Measurements from ENCODE around the gene FCHSD2.
A peak's percentile ranks its signal among the peaks of the same experiment; 100 is the strongest.

The FCHSD2 gene

DNA sequence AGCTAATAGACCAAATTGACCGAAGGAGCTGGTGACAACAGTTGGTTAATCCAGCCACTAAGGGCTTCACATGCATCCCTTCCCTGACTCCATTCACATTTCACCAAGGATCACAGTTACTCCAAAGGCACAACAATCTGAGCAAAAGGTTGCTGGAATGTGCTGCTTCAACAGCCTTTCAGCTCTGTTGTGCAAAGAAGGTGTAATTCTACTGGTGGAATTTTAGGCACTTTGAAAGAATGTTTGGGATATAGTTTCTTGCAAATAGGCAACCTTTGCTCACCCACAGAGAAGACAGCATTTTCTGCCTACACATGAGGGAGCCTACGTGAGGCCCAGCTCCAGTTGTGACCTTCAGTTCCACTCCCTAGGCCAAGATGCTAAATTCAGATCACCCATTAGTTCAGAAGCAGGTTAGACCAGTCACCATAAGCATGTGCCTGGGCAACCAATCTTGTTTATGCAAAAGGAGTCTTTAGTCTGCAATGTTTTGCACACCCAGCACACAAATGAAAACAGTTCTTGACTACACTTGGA is 21.6 kb upstream of the FCHSD2 start:
- WGBS (ENCODE audit: extremely low coverage, insufficient coverage, low lambda C conversion rate): no CpG with 5 or more reads among the region's 2 CpGs
- Histone ChIP-seq H3K18ac (ENCODE audit: low read length) (no peak overlapping the region), H4K8ac (ENCODE audit: low read depth, low read length) (no peak overlapping the region), H3K36me3 (ENCODE audit: control insufficient read depth, insufficient read depth, low read length) (no peaks in the 10 kb centered on the region), H3K4me2 (ENCODE audit: low read length) (no peak overlapping the region), H2AK5ac (ENCODE audit: low read length) (no peak overlapping the region), H3K4me3 (ENCODE audit: low read length) (no peak overlapping the region), H4K5ac (ENCODE audit: low read length) (no peak overlapping the region), H3K4ac (ENCODE audit: low read depth, low read length) (no peak overlapping the region), H3K4me1 (ENCODE audit: control insufficient read depth, low read depth, low read length) (no peaks in the 10 kb centered on the region), H2BK120ac (ENCODE audit: low read depth, low read length) (no peak overlapping the region), H3K27ac (ENCODE audit: low read depth, low read length) (no peak overlapping the region), H2BK15ac (replicated peaks; ENCODE audit: low read depth) (no peak overlapping the region), H3K9ac (ENCODE audit: low read length) (no peak overlapping the region), H3K79me1 (ENCODE audit: low read length) (no peaks in the 10 kb centered on the region), H3K27me3 (ENCODE audit: insufficient read depth, low read length, poor library complexity) (no peaks in the 10 kb centered on the region), H2BK5ac (ENCODE audit: low read length) (no peak overlapping the region), H3K56ac (ENCODE audit: low read length) (no peak overlapping the region), H3K23ac (ENCODE audit: low read length) (no peak overlapping the region), H3K79me2 (ENCODE audit: control insufficient read depth, insufficient read depth, low read length) (no peaks in the 10 kb centered on the region)
- DNase-seq: no peak

- Histone ChIP-seq H3K56ac (ENCODE audit: low read length) (no peak overlapping the region), H4K5ac (ENCODE audit: low read length) (no peak overlapping the region)
- DNase-seq: no peak
Observed at GRCh38 chr11:73162196-73162740, 20.1 kb upstream of the FCHSD2 start.

GRCh38 chr11:73160005-73160760 is 18.1 kb upstream of the FCHSD2 start:
- no peak overlapping the region for H2BK15ac ChIP-seq (replicated peaks; ENCODE audit: low read depth)
- no peaks in the 10 kb centered on the region for H3K36me3 ChIP-seq (ENCODE audit: control insufficient read depth, insufficient read depth, low read length)
- no peaks in the 10 kb centered on the region for H3K79me1 ChIP-seq (ENCODE audit: low read length)
- no peak overlapping the region for H3K18ac ChIP-seq (ENCODE audit: low read length)
- H2BK120ac ChIP-seq (ENCODE audit: low read depth, low read length): no peak overlapping the region
- H3K9ac ChIP-seq (ENCODE audit: low read length): no peak overlapping the region
- H3K27ac ChIP-seq (ENCODE audit: low read depth, low read length): no peak overlapping the region
- no peak overlapping the region for H3K4me3 ChIP-seq (ENCODE audit: low read length)
- H3K4me2 ChIP-seq (ENCODE audit: low read length): no peak overlapping the region
- no peaks in the 10 kb centered on the region for H3K79me2 ChIP-seq (ENCODE audit: control insufficient read depth, insufficient read depth, low read length)
- H3K27me3 ChIP-seq (ENCODE audit: insufficient read depth, low read length, poor library complexity): no peaks in the 10 kb centered on the region
- no CpG with 5 or more reads among the region's 10 CpGs for WGBS (ENCODE audit: extremely low coverage, insufficient coverage, low lambda C conversion rate)
- H3K4ac ChIP-seq (ENCODE audit: low read depth, low read length): no peak overlapping the region
- no peak overlapping the region for H4K8ac ChIP-seq (ENCODE audit: low read depth, low read length)
- no peaks in the 10 kb centered on the region for H3K4me1 ChIP-seq (ENCODE audit: control insufficient read depth, low read depth, low read length)
- H3K23ac ChIP-seq (ENCODE audit: low read length): peak overlapping the region; percentile 20
- H3K56ac ChIP-seq (ENCODE audit: low read length): no peak overlapping the region
- no peak overlapping the region for H2AK5ac ChIP-seq (ENCODE audit: low read length)
- no peak for DNase-seq
- no peak overlapping the region for H4K5ac ChIP-seq (ENCODE audit: low read length)
- no peak overlapping the region for H2BK5ac ChIP-seq (ENCODE audit: low read length)

More at GRCh38 chr11:73162196-73162740, 20.1 kb upstream of the FCHSD2 start:
- Histone ChIP-seq H2AK5ac (ENCODE audit: low read length) (no peak overlapping the region), H3K4me3 (ENCODE audit: low read length) (no peak overlapping the region), H2BK15ac (replicated peaks; ENCODE audit: low read depth) (no peak overlapping the region), H3K4me2 (ENCODE audit: low read length) (no peak overlapping the region), H3K23ac (ENCODE audit: low read length) (no peak overlapping the region), H3K27ac (ENCODE audit: low read depth, low read length) (no peak overlapping the region), H4K8ac (ENCODE audit: low read depth, low read length) (no peak overlapping the region), H2BK5ac (ENCODE audit: low read length) (no peak overlapping the region), H3K18ac (ENCODE audit: low read length) (no peak overlapping the region), H2BK120ac (ENCODE audit: low read depth, low read length) (no peak overlapping the region), H3K79me1 (ENCODE audit: low read length) (no peaks in the 10 kb centered on the region), H3K27me3 (ENCODE audit: insufficient read depth, low read length, poor library complexity) (no peaks in the 10 kb centered on the region), H3K9ac (ENCODE audit: low read length) (no peak overlapping the region), H3K4ac (ENCODE audit: low read depth, low read length) (no peak overlapping the region), H3K79me2 (ENCODE audit: control insufficient read depth, insufficient read depth, low read length) (no peaks in the 10 kb centered on the region), H3K36me3 (ENCODE audit: control insufficient read depth, insufficient read depth, low read length) (no peaks in the 10 kb centered on the region), H3K4me1 (ENCODE audit: control insufficient read depth, low read depth, low read length) (no peaks in the 10 kb centered on the region)
- WGBS (ENCODE audit: extremely low coverage, insufficient coverage, low lambda C conversion rate): no CpG with 5 or more reads among the region's 10 CpGs

- no peak for DNase-seq
- no peak overlapping the region for H3K27ac ChIP-seq (ENCODE audit: low read depth, low read length)
Observed at GRCh38 chr11:73159297-73159696, 17.2 kb upstream of the FCHSD2 start.

GRCh38 chr11:73158356-73159051 is 16.4 kb upstream of the FCHSD2 start:
- Histone ChIP-seq H3K27me3 (ENCODE audit: insufficient read depth, low read length, poor library complexity) (no peaks in the 10 kb centered on the region), H3K79me2 (ENCODE audit: control insufficient read depth, insufficient read depth, low read length) (no peaks in the 10 kb centered on the region), H3K4ac (ENCODE audit: low read depth, low read length) (no peak overlapping the region), H3K4me1 (ENCODE audit: control insufficient read depth, low read depth, low read length) (no peaks in the 10 kb centered on the region), H2BK15ac (replicated peaks; ENCODE audit: low read depth) (no peak overlapping the region), H4K8ac (ENCODE audit: low read depth, low read length) (no peak overlapping the region), H3K27ac (ENCODE audit: low read depth, low read length) (no peak overlapping the region), H2BK120ac (ENCODE audit: low read depth, low read length) (no peak overlapping the region), H3K56ac (ENCODE audit: low read length) (no peak overlapping the region), H2BK5ac (ENCODE audit: low read length) (no peak overlapping the region), H3K23ac (ENCODE audit: low read length) (no peak overlapping the region), H4K5ac (ENCODE audit: low read length) (no peak overlapping the region), H3K79me1 (ENCODE audit: low read length) (no peaks in the 10 kb centered on the region), H3K18ac (ENCODE audit: low read length) (no peak overlapping the region), H3K36me3 (ENCODE audit: control insufficient read depth, insufficient read depth, low read length) (no peaks in the 10 kb centered on the region), H3K9ac (ENCODE audit: low read length) (no peak overlapping the region), H3K4me3 (ENCODE audit: low read length) (no peak overlapping the region), H3K4me2 (ENCODE audit: low read length) (no peak overlapping the region), H2AK5ac (ENCODE audit: low read length) (no peak overlapping the region)
- WGBS (ENCODE audit: extremely low coverage, insufficient coverage, low lambda C conversion rate): no CpG with 5 or more reads among the region's 8 CpGs
- DNase-seq: no peak

More at GRCh38 chr11:73159297-73159696, 17.2 kb upstream of the FCHSD2 start:
- Histone ChIP-seq H3K36me3 (ENCODE audit: control insufficient read depth, insufficient read depth, low read length) (no peaks in the 10 kb centered on the region), H4K8ac (ENCODE audit: low read depth, low read length) (no peak overlapping the region), H3K79me1 (ENCODE audit: low read length) (no peaks in the 10 kb centered on the region), H3K9ac (ENCODE audit: low read length) (no peak overlapping the region), H3K56ac (ENCODE audit: low read length) (no peak overlapping the region), H2BK5ac (ENCODE audit: low read length) (no peak overlapping the region), H3K4me1 (ENCODE audit: control insufficient read depth, low read depth, low read length) (no peaks in the 10 kb centered on the region), H3K4me3 (ENCODE audit: low read length) (no peak overlapping the region), H4K5ac (ENCODE audit: low read length) (no peak overlapping the region), H2AK5ac (ENCODE audit: low read length) (no peak overlapping the region), H3K27me3 (ENCODE audit: insufficient read depth, low read length, poor library complexity) (no peaks in the 10 kb centered on the region), H3K18ac (ENCODE audit: low read length) (no peak overlapping the region), H3K79me2 (ENCODE audit: control insufficient read depth, insufficient read depth, low read length) (no peaks in the 10 kb centered on the region), H3K4me2 (ENCODE audit: low read length) (no peak overlapping the region), H3K23ac (ENCODE audit: low read length) (no peak overlapping the region), H3K4ac (ENCODE audit: low read depth, low read length) (no peak overlapping the region), H2BK15ac (replicated peaks; ENCODE audit: low read depth) (no peak overlapping the region), H2BK120ac (ENCODE audit: low read depth, low read length) (no peak overlapping the region)
- WGBS (ENCODE audit: extremely low coverage, insufficient coverage, low lambda C conversion rate): no CpG with 5 or more reads among the region's 3 CpGs

Measured in mesendoderm (in vitro differentiated cells).